H9 (cell line): ENCODE measurements around the gene ADARB2. TPM values are rescaled to one million over a fixed set of nuclear protein-coding genes. Genes with fewer than 3 reads are reported as not detected.

Experiments
- DNase-seq: peaks from one replicate; pipeline ENCODE4 v3.0.0-alpha.2; 2017
- H2AFZ ChIP-seq: one replicate; pipeline ENCODE4 v1.6.1; 2013; ENCODE audit warnings: mild to moderate bottlenecking, low read length, control low read depth, moderate library complexity
- H2AK5ac ChIP-seq: 2 replicates; pipeline ENCODE4 v1.6.1; 2013; ENCODE audit warnings: low read length, control low read depth, mixed read lengths; ENCODE audit not compliant: insufficient read length
- H2BK120ac ChIP-seq: one replicate; pipeline ENCODE4 v1.6.1; 2013; ENCODE audit warnings: low read depth, mild to moderate bottlenecking, low read length, control low read depth, inconsistent platforms; ENCODE audit not compliant: poor library complexity, severe bottlenecking
- H2BK12ac ChIP-seq: 2 replicates; pipeline ENCODE4 v1.6.1; 2013; ENCODE audit warnings: low read length, control low read depth, mixed read lengths, low read depth; ENCODE audit not compliant: insufficient read length
- H2BK15ac ChIP-seq: 2 replicates; pipeline ENCODE4 v1.6.1; 2013; ENCODE audit warnings: low read depth, low read length, control low read depth
- H2BK20ac ChIP-seq: one replicate; pipeline ENCODE4 v1.6.1; 2013; ENCODE audit warnings: low read depth, mild to moderate bottlenecking, low read length, control low read depth, inconsistent platforms; ENCODE audit not compliant: poor library complexity, severe bottlenecking
- H2BK5ac ChIP-seq: 2 replicates; pipeline ENCODE4 v1.6.1; 2013; ENCODE audit warnings: low read length, control low read depth, mixed read lengths; ENCODE audit not compliant: insufficient read length
- H3K14ac ChIP-seq: 2 replicates; pipeline ENCODE4 v1.6.1; 2013; ENCODE audit warnings: low read length, control low read depth; ENCODE audit not compliant: insufficient read depth
- H3K18ac ChIP-seq: 2 replicates; pipeline ENCODE4 v1.6.1; 2013; ENCODE audit warnings: low read depth, mild to moderate bottlenecking, mixed read lengths, low read length, control low read depth; ENCODE audit not compliant: insufficient read length
- H3K23ac ChIP-seq: 2 replicates; pipeline ENCODE4 v1.6.1; 2013; ENCODE audit warnings: low read length, control low read depth, mixed read lengths, low read depth; ENCODE audit not compliant: insufficient read length
- H3K23me2 ChIP-seq: 2 replicates; pipeline ENCODE4 v1.6.1; 2013; ENCODE audit warnings: low read depth, mild to moderate bottlenecking, mixed read lengths, low read length, control low read depth; ENCODE audit not compliant: insufficient read length, poor library complexity, severe bottlenecking
- H3K27ac ChIP-seq: 2 replicates; pipeline ENCODE4 v1.5.1; 2013; ENCODE audit warnings: low read length, control low read depth, mixed read lengths, low read depth; ENCODE audit not compliant: insufficient read length
- H3K27me3 ChIP-seq: 2 replicates; pipeline ENCODE4 v1.6.1; 2013; ENCODE audit warnings: low read length, control low read depth, inconsistent platforms; ENCODE audit not compliant: insufficient read depth
- H3K4ac ChIP-seq: 2 replicates; pipeline ENCODE4 v1.6.1; 2013; ENCODE audit warnings: low read depth, mild to moderate bottlenecking, control low read depth, inconsistent platforms, low read length, moderate library complexity
- H3K4me1 ChIP-seq: 2 replicates; pipeline ENCODE4 v1.6.1; 2013; ENCODE audit warnings: low read length, control low read depth, inconsistent platforms; ENCODE audit not compliant: insufficient read depth
- H3K4me2 ChIP-seq: 2 replicates; pipeline ENCODE4 v1.6.1; 2013; ENCODE audit warnings: low read length, control low read depth, mixed read lengths; ENCODE audit not compliant: insufficient read length, insufficient read depth
- H3K56ac ChIP-seq: 2 replicates; pipeline ENCODE4 v1.6.1; 2013; ENCODE audit warnings: low read depth, mild to moderate bottlenecking, mixed read lengths, low read length, control low read depth; ENCODE audit not compliant: insufficient read length
- H3K79me1 ChIP-seq: 2 replicates; pipeline ENCODE4 v1.6.1; 2013; ENCODE audit warnings: low read depth, mild to moderate bottlenecking, moderate library complexity, low read length, control low read depth, inconsistent platforms; ENCODE audit not compliant: insufficient read depth, poor library complexity, severe bottlenecking
- H3K79me2 ChIP-seq: 2 replicates; pipeline ENCODE4 v1.6.1; 2013; ENCODE audit warnings: low read length, control low read depth, inconsistent platforms; ENCODE audit not compliant: insufficient read depth
- H3K9ac ChIP-seq: 2 replicates; pipeline ENCODE4 v1.6.1; 2013; ENCODE audit warnings: low read length, control low read depth, mixed read lengths; ENCODE audit not compliant: insufficient read length; ENCODE audit errors: extremely low read depth
- H3K9me3 ChIP-seq: one replicate; pipeline ENCODE4 v1.6.1; 2013; ENCODE audit warnings: low read depth, low read length, inconsistent platforms; ENCODE audit not compliant: control insufficient read depth
- H3T11ph ChIP-seq: one replicate; pipeline ENCODE4 v1.6.1; 2013; ENCODE audit warnings: mild to moderate bottlenecking, low read length, control low read depth, inconsistent platforms
- H4K20me1 ChIP-seq: one replicate; pipeline ENCODE4 v1.6.1; 2013; ENCODE audit not compliant: control insufficient read depth, insufficient read length, insufficient read depth
- H4K5ac ChIP-seq: 2 replicates; pipeline ENCODE4 v1.6.1; 2013; ENCODE audit warnings: low read depth, mild to moderate bottlenecking, mixed read lengths, low read length, control low read depth; ENCODE audit not compliant: insufficient read length
- H4K8ac ChIP-seq: replicated peaks from 2 replicates; pipeline ENCODE4 v1.6.1; 2013; ENCODE audit warnings: low read length, control low read depth, mixed read lengths, low read depth; ENCODE audit not compliant: insufficient read length
- H4K91ac ChIP-seq: 2 replicates; pipeline ENCODE4 v1.6.1; 2013; ENCODE audit warnings: low read depth, mild to moderate bottlenecking, moderate library complexity, mixed read lengths, low read length, control low read depth; ENCODE audit not compliant: insufficient read length
- H3K27ac Mint-ChIP-seq, 3 experiments: 2 replicates in 2 of 3; 3 replicates in 1 of 3; pipeline ENCODE4 v1.8.0; 2020 to 2021; ENCODE audit warnings: mixed read lengths in 3 of 3, mild to moderate bottlenecking in 1 of 3, moderate library complexity in 1 of 3
- H3K27me3 Mint-ChIP-seq: 2 replicates; pipeline ENCODE4 v1.8.0; 2021; ENCODE audit warnings: low read depth, mild to moderate bottlenecking, moderate library complexity, mixed read lengths
- H3K36me3 Mint-ChIP-seq, 3 experiments: 2 replicates in 2 of 3; 3 replicates in 1 of 3; pipeline ENCODE4 v1.8.0; 2020 to 2021; ENCODE audit warnings: low read depth in 3 of 3, mixed read lengths in 3 of 3; ENCODE audit not compliant: insufficient read depth in 1 of 3
- H3K4me1 Mint-ChIP-seq, 2 experiments: 2 replicates each; pipeline ENCODE4 v1.8.0; 2020; ENCODE audit warnings: mixed read lengths in 2 of 2
- H3K4me3 Mint-ChIP-seq, 2 experiments: 2 replicates in 1 of 2; 3 replicates in 1 of 2; pipeline ENCODE4 v1.8.0; 2020 to 2021; ENCODE audit warnings: mild to moderate bottlenecking in 2 of 2, mixed read lengths in 2 of 2, moderate library complexity in 1 of 2
- H3K9me3 Mint-ChIP-seq, 2 experiments: 2 replicates in 1 of 2; 3 replicates in 1 of 2; pipeline ENCODE4 v1.8.0; 2020; ENCODE audit warnings: mild to moderate bottlenecking in 2 of 2, mixed read lengths in 2 of 2, moderate library complexity in 1 of 2
- CTCF ChIP-seq: fragments of 200-600 bp; sonication (generic); conservative IDR thresholded peaks from 3 replicates; pipeline ENCODE4 v1.8.0; 2021; ENCODE audit warnings: antibody characterized with exemption, mild to moderate bottlenecking
- WGBS: extraction: QIAGEN DNeasy Blood & Tissue Kit; methylation state at CpG from one replicate; pipeline ENCODE4 v1.1.7; 2013; ENCODE audit warnings: missing lambda C conversion rate, low lambda C conversion rate, mixed read lengths; ENCODE audit not compliant: insufficient read length; ENCODE audit errors: extremely low coverage; 5-methylcytosine and 5-hydroxymethylcytosine counted together
- total RNA-seq: library from RNA; stranded (reverse); gene quantifications from 2 replicates; pipeline ENCODE4 v1.2.1, GENCODE V29; 2021

The ADARB2 gene
- total RNA-seq, 1 experiment from 2014 or later = 0.87 TPM

GRCh38 chr10:1712314-1712713 lies 25.0 kb downstream of the ADARB2 start:
- H3K27ac ChIP-seq = no peak overlapping the region
- H2BK120ac ChIP-seq = no peak overlapping the region
- no peak overlapping the region for H4K8ac ChIP-seq
- H3K14ac ChIP-seq = no peak overlapping the region
- Mint-ChIP-seq H3K4me1 (peaks cover 13 to 17% of the 10 kb centered on the region in 2 experiments), H3K27ac (no peak overlapping the region), H3K27me3 (peaks cover 8% of the 10 kb centered on the region), H3K9me3 (peaks cover 2 to 8% of the 10 kb centered on the region in 2 experiments; a peak in 4 of 5 replicates), H3K36me3 (peaks cover 3 to 8% (median 4%) of the 10 kb centered on the region in 3 experiments; a peak in 4 of 7 replicates), H3K4me3 (no peak overlapping the region)
- H3K18ac ChIP-seq = no peak overlapping the region
- H4K5ac ChIP-seq = no peak overlapping the region
- no peak for DNase-seq
- no CpG with 5 or more reads among the region's 7 CpGs for WGBS
- H3K79me2 ChIP-seq = no peaks in the 10 kb centered on the region
- no peak overlapping the region for H2BK15ac ChIP-seq
- no peak overlapping the region for H3K56ac ChIP-seq
- H3K79me1 ChIP-seq = no peaks in the 10 kb centered on the region
- no peak overlapping the region for H3K23ac ChIP-seq
- H2BK20ac ChIP-seq = no peak overlapping the region
- H3K4me2 ChIP-seq = no peak overlapping the region
- no peak overlapping the region for H2AK5ac ChIP-seq
- no peaks in the 10 kb centered on the region for H4K20me1 ChIP-seq
- H2BK5ac ChIP-seq = no peak overlapping the region
- TF ChIP-seq CTCF = no peak
- H3K4me1 ChIP-seq = peaks cover 6% of the 10 kb centered on the region; the same call in 1 of the 2 replicates
- H3K9me3 ChIP-seq = no peaks in the 10 kb centered on the region
- no peak overlapping the region for H3K9ac ChIP-seq
- H3T11ph ChIP-seq = no peak overlapping the region
- no peak overlapping the region for H4K91ac ChIP-seq
- no peak overlapping the region for H2BK12ac ChIP-seq
- H3K23me2 ChIP-seq = peaks cover 3% of the 10 kb centered on the region
- H3K4ac ChIP-seq = no peak overlapping the region
- no peak overlapping the region for H2AFZ ChIP-seq
- H3K27me3 ChIP-seq = no peaks in the 10 kb centered on the region
